ENCODE measurements around the gene NOX4.

Gene NOX4

GRCh38 chr11:89536926-89537325, 45.8 kb upstream of the NOX4 start:
- no peak for DNase-seq
- TF ChIP-seq, protein P1, sequence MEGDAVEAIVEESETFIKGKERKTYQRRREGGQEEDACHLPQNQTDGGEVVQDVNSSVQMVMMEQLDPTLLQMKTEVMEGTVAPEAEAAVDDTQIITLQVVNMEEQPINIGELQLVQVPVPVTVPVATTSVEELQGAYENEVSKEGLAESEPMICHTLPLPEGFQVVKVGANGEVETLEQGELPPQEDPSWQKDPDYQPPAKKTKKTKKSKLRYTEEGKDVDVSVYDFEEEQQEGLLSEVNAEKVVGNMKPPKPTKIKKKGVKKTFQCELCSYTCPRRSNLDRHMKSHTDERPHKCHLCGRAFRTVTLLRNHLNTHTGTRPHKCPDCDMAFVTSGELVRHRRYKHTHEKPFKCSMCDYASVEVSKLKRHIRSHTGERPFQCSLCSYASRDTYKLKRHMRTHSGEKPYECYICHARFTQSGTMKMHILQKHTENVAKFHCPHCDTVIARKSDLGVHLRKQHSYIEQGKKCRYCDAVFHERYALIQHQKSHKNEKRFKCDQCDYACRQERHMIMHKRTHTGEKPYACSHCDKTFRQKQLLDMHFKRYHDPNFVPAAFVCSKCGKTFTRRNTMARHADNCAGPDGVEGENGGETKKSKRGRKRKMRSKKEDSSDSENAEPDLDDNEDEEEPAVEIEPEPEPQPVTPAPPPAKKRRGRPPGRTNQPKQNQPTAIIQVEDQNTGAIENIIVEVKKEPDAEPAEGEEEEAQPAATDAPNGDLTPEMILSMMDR (IDR thresholded peaks at IDR 0.05; ENCODE audit: low read length): no peak
- TF ChIP-seq EZH2phosphoT487 (IDR thresholded peaks at IDR 0.05; ENCODE audit: low read length): no peak
- no peak for TF ChIP-seq EZH2 (optimal IDR thresholded peaks at IDR 0.05; ENCODE audit: low read depth, low read length)
- Histone ChIP-seq H3K9me2 (replicated peaks; ENCODE audit: insufficient read depth, low read length) (no peaks in the 10 kb centered on the region), H3K27me3 (replicated peaks; ENCODE audit: insufficient read depth, low read length) (no peaks in the 10 kb centered on the region), H3K4me2 (ENCODE audit: low read depth, low read length) (no peak overlapping the region), H4K20me1 (ENCODE audit: insufficient read depth, low read length) (no peaks in the 10 kb centered on the region), H3K79me2 (ENCODE audit: low read length) (no peaks in the 10 kb centered on the region), H3K9ac (ENCODE audit: low read length) (no peak overlapping the region), H2AFZ (ENCODE audit: low read length) (no peak overlapping the region), H3F3A (ENCODE audit: insufficient read depth, low read length) (no peaks in the 10 kb centered on the region), H3K27ac (ENCODE audit: low read length) (no peak overlapping the region), H3K36me3 (replicated peaks; ENCODE audit: insufficient read depth, low read length) (no peaks in the 10 kb centered on the region), H3K9me3 (replicated peaks; ENCODE audit: insufficient read depth, low read length) (no peaks in the 10 kb centered on the region), H3K4me3 (ENCODE audit: low read length) (no peak overlapping the region), H3K4me1 (ENCODE audit: low read length) (no peaks in the 10 kb centered on the region)

DNA sequence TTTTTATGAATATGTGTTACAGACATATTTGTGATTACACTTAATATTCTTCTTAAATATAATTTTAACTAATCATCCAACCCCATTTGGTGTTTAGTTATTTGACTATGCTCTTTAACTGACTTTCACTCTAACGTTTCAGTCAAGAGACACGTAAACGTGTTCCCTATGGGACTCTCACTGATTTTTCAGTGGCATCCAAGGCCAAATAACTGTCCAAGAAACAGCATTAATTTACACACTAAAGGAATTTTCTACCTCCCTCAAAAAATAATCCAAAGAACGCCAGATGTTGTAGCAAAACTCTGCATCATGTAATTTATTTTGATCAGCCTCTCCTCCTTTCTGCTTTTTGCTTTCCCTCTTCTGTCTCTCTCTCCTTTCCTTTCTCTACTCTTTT, 44.0 kb upstream of the NOX4 start:
- Histone ChIP-seq H3K36me3 (replicated peaks; ENCODE audit: insufficient read depth, low read length) (no peaks in the 10 kb centered on the region), H3K9me3 (replicated peaks; ENCODE audit: insufficient read depth, low read length) (no peaks in the 10 kb centered on the region), H3F3A (ENCODE audit: insufficient read depth, low read length) (no peaks in the 10 kb centered on the region), H2AFZ (ENCODE audit: low read length) (no peak overlapping the region), H3K4me1 (ENCODE audit: low read length) (no peaks in the 10 kb centered on the region), H3K27me3 (replicated peaks; ENCODE audit: insufficient read depth, low read length) (no peaks in the 10 kb centered on the region), H3K27ac (ENCODE audit: low read length) (no peak overlapping the region), H3K79me2 (ENCODE audit: low read length) (no peaks in the 10 kb centered on the region), H3K4me3 (ENCODE audit: low read length) (no peak overlapping the region), H4K20me1 (ENCODE audit: insufficient read depth, low read length) (no peaks in the 10 kb centered on the region), H3K9ac (ENCODE audit: low read length) (no peak overlapping the region), H3K4me2 (ENCODE audit: low read depth, low read length) (no peak overlapping the region), H3K9me2 (replicated peaks; ENCODE audit: insufficient read depth, low read length) (no peaks in the 10 kb centered on the region)
- no peak for DNase-seq
- TF ChIP-seq EZH2phosphoT487 (IDR thresholded peaks at IDR 0.05; ENCODE audit: low read length) (no peak), EZH2 (optimal IDR thresholded peaks at IDR 0.05; ENCODE audit: low read depth, low read length) (no peak)
- TF ChIP-seq, protein P1 (IDR thresholded peaks at IDR 0.05; ENCODE audit: low read length): no peak

GRCh38 chr11:89529626-89530380, 38.6 kb upstream of the NOX4 start:
- Histone ChIP-seq H3K4me1 (ENCODE audit: low read length) (no peaks in the 10 kb centered on the region), H3K9me3 (replicated peaks; ENCODE audit: insufficient read depth, low read length) (no peaks in the 10 kb centered on the region), H2AFZ (ENCODE audit: low read length) (no peak overlapping the region), H3K9me2 (replicated peaks; ENCODE audit: insufficient read depth, low read length) (no peaks in the 10 kb centered on the region), H3K4me3 (ENCODE audit: low read length) (no peak overlapping the region), H3K79me2 (ENCODE audit: low read length) (no peaks in the 10 kb centered on the region), H3K27ac (ENCODE audit: low read length) (no peak overlapping the region), H4K20me1 (ENCODE audit: insufficient read depth, low read length) (no peaks in the 10 kb centered on the region), H3K27me3 (replicated peaks; ENCODE audit: insufficient read depth, low read length) (no peaks in the 10 kb centered on the region), H3K4me2 (ENCODE audit: low read depth, low read length) (no peak overlapping the region), H3F3A (ENCODE audit: insufficient read depth, low read length) (no peaks in the 10 kb centered on the region), H3K36me3 (replicated peaks; ENCODE audit: insufficient read depth, low read length) (no peaks in the 10 kb centered on the region), H3K9ac (ENCODE audit: low read length) (no peak overlapping the region)
- TF ChIP-seq, protein P1 (IDR thresholded peaks at IDR 0.05; ENCODE audit: low read length): no peak
- TF ChIP-seq EZH2 (optimal IDR thresholded peaks at IDR 0.05; ENCODE audit: low read depth, low read length): no peak
- TF ChIP-seq EZH2phosphoT487 (IDR thresholded peaks at IDR 0.05; ENCODE audit: low read length): no peak
- no peak for DNase-seq

Measured in MM.1S (cell line).